Spleen (tissue), 7 donors: ENCODE measurements around the gene WNT9B.

ENCODE experiments used
- POLR2AphosphoS5 ChIP-seq, 3 donors: sonication (generic); formaldehyde crosslinking; IDR thresholded peaks; one replicate each; pipeline ENCODE4 v1.5.1; 2017; ENCODE audit warnings: antibody characterized with exemption in 3 of 3
- TF ChIP-seq, protein P1 (sequence below), 11 experiments: fragments of 200-600 bp in 7 of 11; fragments of 450-650 bp in 4 of 11; sonication (generic) in 4 of 11; IDR thresholded peaks in 8 of 11; conservative IDR thresholded peaks in 3 of 11; 1 replicate in 7 of 11; 2 replicates in 4 of 11; pipeline versions ENCODE4 v1.4.0 to v1.8.0; 2016 to 2021; ENCODE audit warnings: antibody characterized with exemption in 11 of 11, inconsistent platforms in 4 of 11, mild to moderate bottlenecking in 1 of 11
- donor health status: DM: no; HTN: no; CAD: no; lungs with moderate emphysema.
- donor health status: DM: no; HTN: no; CAD: no.
- donor health status: DM: no; HTN: no; CAD: no.

- TF ChIP-seq, protein P1, sequence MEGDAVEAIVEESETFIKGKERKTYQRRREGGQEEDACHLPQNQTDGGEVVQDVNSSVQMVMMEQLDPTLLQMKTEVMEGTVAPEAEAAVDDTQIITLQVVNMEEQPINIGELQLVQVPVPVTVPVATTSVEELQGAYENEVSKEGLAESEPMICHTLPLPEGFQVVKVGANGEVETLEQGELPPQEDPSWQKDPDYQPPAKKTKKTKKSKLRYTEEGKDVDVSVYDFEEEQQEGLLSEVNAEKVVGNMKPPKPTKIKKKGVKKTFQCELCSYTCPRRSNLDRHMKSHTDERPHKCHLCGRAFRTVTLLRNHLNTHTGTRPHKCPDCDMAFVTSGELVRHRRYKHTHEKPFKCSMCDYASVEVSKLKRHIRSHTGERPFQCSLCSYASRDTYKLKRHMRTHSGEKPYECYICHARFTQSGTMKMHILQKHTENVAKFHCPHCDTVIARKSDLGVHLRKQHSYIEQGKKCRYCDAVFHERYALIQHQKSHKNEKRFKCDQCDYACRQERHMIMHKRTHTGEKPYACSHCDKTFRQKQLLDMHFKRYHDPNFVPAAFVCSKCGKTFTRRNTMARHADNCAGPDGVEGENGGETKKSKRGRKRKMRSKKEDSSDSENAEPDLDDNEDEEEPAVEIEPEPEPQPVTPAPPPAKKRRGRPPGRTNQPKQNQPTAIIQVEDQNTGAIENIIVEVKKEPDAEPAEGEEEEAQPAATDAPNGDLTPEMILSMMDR (IDR thresholded peaks at IDR 0.05 in 8 of 11, conservative IDR thresholded peaks at IDR 0.05 in 3 of 11) = no peak
- TF ChIP-seq POLR2AphosphoS5 (IDR thresholded peaks at IDR 0.05) = no peak
Observed at GRCh38 chr17:46832945-46833839, 18.2 kb upstream of the WNT9B start.
